ENCODE data around the gene LMNTD2. TPM values are rescaled to one million over a fixed set of nuclear protein-coding genes. Genes with fewer than 3 reads are reported as not detected.

The LMNTD2 gene
- total and polyA plus RNA-seq, 2 donors (not counting 3 experiments of a cell fraction or from before 2014, with no cell fraction given), result 2.1 to 2.6 TPM

GRCh38 chr11:592918-593317 lies 32.4 kb upstream of the LMNTD2 start:
- FAIRE-seq, result no peak
- TF ChIP-seq POLR2A (IDR thresholded peaks at IDR 0.05; ENCODE audit: low read depth, low read length) (no peak), EZH2 (IDR thresholded peaks at IDR 0.05; ENCODE audit: borderline replicate concordance, low read depth, low read length, severe bottlenecking) (no peak), POLR2AphosphoS5 (IDR thresholded peaks at IDR 0.05; ENCODE audit: insufficient read depth, low read depth, low read length) (no peak), CTCF (IDR thresholded peaks at IDR 0.05; ENCODE audit: extremely low read depth in 1 of 2, insufficient read depth in 1 of 2, low read depth in 1 of 2, low read length in 2 of 2) (no peak), GATA2 (IDR thresholded peaks at IDR 0.05; ENCODE audit: insufficient read depth, insufficient read length, low read depth, low read length) (no peak), MAX (IDR thresholded peaks at IDR 0.05; ENCODE audit: insufficient read depth, insufficient read length) (no peak), JUN (IDR thresholded peaks at IDR 0.05; ENCODE audit: borderline replicate concordance, insufficient read depth, insufficient read length, low read depth) (no peak), MYC (IDR thresholded peaks at IDR 0.05; ENCODE audit: low read depth, low read length) (no peak), FOS (IDR thresholded peaks at IDR 0.05; ENCODE audit: borderline replicate concordance, insufficient read depth, low read length) (no peak)

More at GRCh38 chr11:592918-593317, 32.4 kb upstream of the LMNTD2 start:
- Histone ChIP-seq H3K79me2 (ENCODE audit: control insufficient read depth, insufficient read depth, low read length) (peaks cover 9% of the 10 kb centered on the region), H3K27ac (ENCODE audit: insufficient read depth, low read depth, low read length) (no peak overlapping the region), H3K4me3 (replicated peaks in 1 of 3; ENCODE audit: insufficient read depth in 1 of 3, low read depth in 1 of 3, low read length in 3 of 3) (no peak overlapping the region), H2AFZ (ENCODE audit: low read depth, low read length) (no peak overlapping the region), H3K9me3 (replicated peaks; ENCODE audit: control insufficient read depth, insufficient read depth, low read length) (no peaks in the 10 kb centered on the region), H3K4me2 (ENCODE audit: insufficient read depth, low read length) (no peak overlapping the region), H3K4me1 (ENCODE audit: control insufficient read depth, extremely low read depth, insufficient read depth, low read length) (peaks cover 2% of the 10 kb centered on the region), H3K9ac (replicated peaks; ENCODE audit: extremely low read depth, insufficient read depth, low read length) (no peak overlapping the region), H3K36me3 (ENCODE audit: control insufficient read depth in 2 of 2, extremely low read depth in 1 of 2, insufficient read depth in 2 of 2, low read length in 2 of 2) (peaks cover 24 to 47% of the 10 kb centered on the region in 2 experiments), H3K27me3 (ENCODE audit: control insufficient read depth in 2 of 2, insufficient read depth in 2 of 2, low read length in 2 of 2) (no peaks in the 10 kb centered on the region), H4K20me1 (replicated peaks; ENCODE audit: control insufficient read depth, extremely low read depth, insufficient read depth, low read length) (no peaks in the 10 kb centered on the region), H3K9me1 (replicated peaks; ENCODE audit: control insufficient read depth, extremely low read depth, insufficient read depth, low read length) (no peaks in the 10 kb centered on the region)
- dilution Hi-C loops (cut with MboI; ENCODE audit: extremely low pct_ligation_motif_present, low sequenced_read_pairs) (no loop called here), intact Hi-C loops (cut with micrococcal nuclease) (no loop called here)
- no TSS peak for BruUV-seq (replicated peaks)
- ChIA-PET POLR2A (no interaction called here), CTCF (no interaction called here)
- no peak for DNase-seq (ENCODE audit: low read depth, low spot score)
